ENCODE measurements around the gene IFT172. TPM values are rescaled to one million over a fixed set of nuclear protein-coding genes. Genes with fewer than 3 reads are reported as not detected.

IFT172 gene
- total RNA-seq, 1 donor from 2014 or later, result 20.3 TPM

- DNase-seq (no peak), ATAC-seq (ENCODE audit: poor library complexity) (peak; percentile 36)
- intact Hi-C loops (cut with DNase I), result no loop called here
Measured at GRCh38 chr2:27496357-27497287, 7.1 kb upstream of the IFT172 start, which contains the start of gene GCKR. TSS of gene GCKR (plus strand) at chr2:27496839. CDS start at chr2:27496905, 66 bp downstream.

- no peak for DNase-seq
- no peak for ATAC-seq (ENCODE audit: poor library complexity)
- intact Hi-C loops (cut with DNase I), result no loop called here
Measured at GRCh38 chr2:27495840-27496356, 6.4 kb upstream of the IFT172 start.

- DNase-seq, result no peak
- intact Hi-C loops (cut with DNase I), result no loop called here
- peak; percentile 55 for ATAC-seq (ENCODE audit: poor library complexity)
Measured at GRCh38 chr2:27494944-27495554, 5.5 kb upstream of the IFT172 start, which contains the start of gene FNDC4. TSS of gene FNDC4 (minus strand) at chr2:27495200. CDS start at chr2:27494679, 521 bp downstream.

GRCh38 chr2:27494284-27494943 is 4.9 kb upstream of the IFT172 start:
- no peak for ATAC-seq (ENCODE audit: poor library complexity)
- no peak for DNase-seq
- intact Hi-C loops (cut with DNase I), result no loop called here

- intact Hi-C loops (cut with DNase I), result no loop called here
- DNase-seq (no peak), ATAC-seq (ENCODE audit: poor library complexity) (no peak)
Measured at GRCh38 chr2:27493948-27494283, 4.4 kb upstream of the IFT172 start.

GRCh38 chr2:27492557-27492956 is 3.0 kb upstream of the IFT172 start:
- intact Hi-C loops (cut with DNase I), result no loop called here
- no peak for DNase-seq
- ATAC-seq (ENCODE audit: poor library complexity), result no peak

GRCh38 chr2:27489118-27489497 is 435 bp downstream of the IFT172 start:
- intact Hi-C loops (cut with DNase I), result loop anchor here (5.0 to 10.0 kb wide), 2 partner anchors 57 to 136 kb away; partner anchors contain the start of genes CCDC121 and GPN1
- no peak for DNase-seq
- ATAC-seq (ENCODE audit: poor library complexity), result peak; percentile 22

GRCh38 chr2:27485496-27485895 is 4.0 kb downstream of the IFT172 start:
- ATAC-seq (ENCODE audit: poor library complexity), result no peak
- no peak for DNase-seq
- intact Hi-C loops (cut with DNase I), result loop anchor here (5.0 to 10.0 kb wide), 2 partner anchors 53 to 139 kb away; partner anchors contain the start of genes CCDC121 and GPN1

- no peak for ATAC-seq (ENCODE audit: poor library complexity)
- intact Hi-C loops (cut with DNase I), result no loop called here
Measured at GRCh38 chr2:27471961-27472360, 17.6 kb downstream of the IFT172 start.

GRCh38 chr2:27464443-27464842 is 25.1 kb downstream of the IFT172 start:
- no peak for ATAC-seq (ENCODE audit: poor library complexity)
- no peak for DNase-seq
- intact Hi-C loops (cut with DNase I), result no loop called here

More at GRCh38 chr2:27471961-27472360, 17.6 kb downstream of the IFT172 start:
- DNase-seq, result no peak

GRCh38 chr2:27461118-27461517 is 28.4 kb downstream of the IFT172 start:
- peak; percentile 56 for DNase-seq
- peak; percentile 59 for ATAC-seq (ENCODE audit: poor library complexity)
- intact Hi-C loops (cut with DNase I), result no loop called here

GRCh38 chr2:27453968-27454367 is 35.6 kb downstream of the IFT172 start:
- ATAC-seq (ENCODE audit: poor library complexity) (no peak), DNase-seq (no peak)
- intact Hi-C loops (cut with DNase I), result no loop called here

- intact Hi-C loops (cut with DNase I), result no loop called here
- DNase-seq (no peak), ATAC-seq (ENCODE audit: poor library complexity) (no peak)
Measured at GRCh38 chr2:27451095-27451494, 38.4 kb downstream of the IFT172 start.

- no peak for ATAC-seq (ENCODE audit: poor library complexity)
Measured at GRCh38 chr2:27448381-27448780, 41.2 kb downstream of the IFT172 start.

GRCh38 chr2:27446057-27446456 is 43.5 kb downstream of the IFT172 start:
- no peak for DNase-seq
- ATAC-seq (ENCODE audit: poor library complexity), result no peak
- intact Hi-C loops (cut with DNase I), result no loop called here

More at GRCh38 chr2:27448381-27448780, 41.2 kb downstream of the IFT172 start:
- intact Hi-C loops (cut with DNase I), result no loop called here
- DNase-seq, result no peak

GRCh38 chr2:27445615-27446014 is 43.9 kb downstream of the IFT172 start:
- ATAC-seq (ENCODE audit: poor library complexity) (no peak), DNase-seq (no peak)
- intact Hi-C loops (cut with DNase I), result no loop called here

GRCh38 chr2:27445155-27445554 is 44.4 kb downstream of the IFT172 start:
- no peak for DNase-seq
- ATAC-seq (ENCODE audit: poor library complexity), result no peak
- intact Hi-C loops (cut with DNase I), result no loop called here

GRCh38 chr2:27442920-27443282 is 46.6 kb downstream of the IFT172 start:
- ATAC-seq (ENCODE audit: poor library complexity) (peak; percentile 25), DNase-seq (no peak)
- intact Hi-C loops (cut with DNase I), result no loop called here
